Gastrocnemius medialis (tissue), 4 donors: ENCODE measurements around the gene CCDC187.

Experiments used
- CTCF ChIP-seq, 5 experiments: fragments of 450-650 bp in 3 of 5; fragments of 200-600 bp in 2 of 5; sonication (generic) in 2 of 5; IDR thresholded peaks in 4 of 5; conservative IDR thresholded peaks in 1 of 5; 1 replicate in 4 of 5; 2 replicates in 1 of 5; pipeline ENCODE4 v1.5.1; 2016 to 2019; ENCODE audit warnings: antibody characterized with exemption in 5 of 5, mild to moderate bottlenecking in 3 of 5, moderate library complexity in 3 of 5
- POLR2A ChIP-seq, 2 donors: fragments of 450-650 bp; IDR thresholded peaks; one replicate each; pipeline ENCODE4 v1.6.1; 2017; ENCODE audit warnings: antibody characterized with exemption in 2 of 2, mild to moderate bottlenecking in 2 of 2, moderate library complexity in 2 of 2

- no peak for TF ChIP-seq CTCF (IDR thresholded peaks at IDR 0.05 in 4 of 5, conservative IDR thresholded peaks at IDR 0.05 in 1 of 5)
- TF ChIP-seq POLR2A (IDR thresholded peaks at IDR 0.05): no peak
Measured at GRCh38 chr9:136310273-136311030, 6.6 kb upstream of the CCDC187 start.
